Body of pancreas (tissue), 4 donors: ENCODE measurements around the gene SETBP1. TPM values are rescaled to one million over a fixed set of nuclear protein-coding genes. Genes with fewer than 3 reads are reported as not detected.

Experiments
- ATAC-seq: fragments of 150-250 bp; one replicate; pipeline ENCODE4 v1.9.1; 2016
- DNase-seq, 4 donors: peaks; one replicate each; pipeline ENCODE4 v3.0.0-alpha.2; 2019
- H3K27ac ChIP-seq, 4 donors: fragments of 200-600 bp; sonication (generic); 1 replicate in 3 of 4; 2 replicates in 1 of 4; pipeline versions ENCODE4 v1.5.1 to v1.6.1; 2016 to 2019; ENCODE audit warnings: mild to moderate bottlenecking in 1 of 4, mixed read lengths in 1 of 4, moderate library complexity in 1 of 4
- H3K27me3 ChIP-seq, 2 donors: fragments of 200-600 bp; sonication (generic); one replicate each; pipeline ENCODE4 v1.6.0; 2016; ENCODE audit warnings: mild to moderate bottlenecking in 1 of 2
- H3K36me3 ChIP-seq, 2 donors: fragments of 200-600 bp; sonication (generic); replicated peaks in 1 of 2; 2 replicates each; pipeline ENCODE4 v1.5.1; 2016; ENCODE audit warnings: low read depth in 2 of 2; ENCODE audit not compliant: insufficient read depth in 1 of 2
- H3K4me1 ChIP-seq: fragments of 200-600 bp; sonication (generic); one replicate; pipeline ENCODE4 v1.6.0; 2016
- H3K4me3 ChIP-seq, 2 donors: fragments of 200-600 bp; sonication (generic); 1 replicate in 1 of 2; 2 replicates in 1 of 2; pipeline ENCODE4 v1.5.1; 2016 to 2019
- H3K9me3 ChIP-seq, 3 donors: fragments of 200-600 bp; sonication (generic); 1 replicate in 2 of 3; 2 replicates in 1 of 3; pipeline ENCODE4 v1.5.1; 2016
- CTCF ChIP-seq, 7 experiments: fragments of 450-650 bp in 4 of 7; fragments of 200-600 bp in 3 of 7; sonication (generic) in 3 of 7; IDR thresholded peaks; one replicate each; pipeline ENCODE4 v1.5.1; 2016 to 2019; ENCODE audit warnings: antibody characterized with exemption in 7 of 7
- POLR2A ChIP-seq, 3 donors: fragments of 450-650 bp; IDR thresholded peaks; one replicate each; pipeline ENCODE4 v1.6.1; 2016; ENCODE audit warnings: antibody characterized with exemption in 3 of 3, mild to moderate bottlenecking in 2 of 3
- WGBS, 2 donors: methylation state at CpG; one replicate each; pipeline ENCODE4 v1.1.5; 2017; 5-methylcytosine and 5-hydroxymethylcytosine counted together
- intact Hi-C: fragments of 100-400 bp; cut with DNase I; formaldehyde crosslinking; loops from one replicate; pipeline ENCODE4 v1.15.1; 2023
- total RNA-seq, 2 donors: library from RNA; depleted of rRNA; stranded (reverse); fragments of >200 nt; gene quantifications; one replicate each; pipeline ENCODE4 v1.1.0, GENCODE V29; 2016

The SETBP1 gene
- total RNA-seq, 2 donors from 2014 or later: 23.6 to 37.2 TPM

GRCh38 chr18:44960580-44960979 is 279.9 kb downstream of the SETBP1 start:
- Histone ChIP-seq H3K27ac (no peak overlapping the region), H3K36me3 (no peaks in the 10 kb centered on the region), H3K9me3 (no peaks in the 10 kb centered on the region), H3K4me3 (no peak overlapping the region), H3K4me1 (peaks cover 24% of the 10 kb centered on the region), H3K27me3 (no peaks in the 10 kb centered on the region)
- 88 to 89% methylated on average over 2 of the region's 2 CpGs for WGBS, 2 donors
- no peak for TF ChIP-seq POLR2A (IDR thresholded peaks at IDR 0.05)
- TF ChIP-seq CTCF (IDR thresholded peaks at IDR 0.05): no peak
- ATAC-seq: no peak
- intact Hi-C loops: no loop called here
- DNase-seq: no peak

GRCh38 chr18:44961288-44961995 is 280.8 kb downstream of the SETBP1 start:
- Histone ChIP-seq H3K36me3 (no peaks in the 10 kb centered on the region), H3K4me3 (no peak overlapping the region), H3K4me1 (peaks cover 24% of the 10 kb centered on the region), H3K27me3 (no peaks in the 10 kb centered on the region), H3K9me3 (no peaks in the 10 kb centered on the region), H3K27ac (no peak overlapping the region)
- DNase-seq: no peak
- WGBS, 2 donors: 82 to 95% methylated on average over 3 of the region's 3 CpGs
- intact Hi-C loops: no loop called here
- no peak for TF ChIP-seq POLR2A (IDR thresholded peaks at IDR 0.05)
- no peak for TF ChIP-seq CTCF (IDR thresholded peaks at IDR 0.05)
- ATAC-seq: no peak

GRCh38 chr18:44967599-44967998 is 286.9 kb downstream of the SETBP1 start:
- Histone ChIP-seq H3K36me3 (no peaks in the 10 kb centered on the region), H3K4me1 (peaks cover 14% of the 10 kb centered on the region), H3K4me3 (no peak overlapping the region), H3K27ac (no peak overlapping the region), H3K27me3 (no peaks in the 10 kb centered on the region), H3K9me3 (no peaks in the 10 kb centered on the region)
- ATAC-seq (no peak), DNase-seq (no peak)
- no peak for TF ChIP-seq CTCF (IDR thresholded peaks at IDR 0.05)
- intact Hi-C loops: no loop called here
- WGBS, 2 donors: 95 to 100% methylated on average over 1 of the region's 1 CpG

GRCh38 chr18:44968336-44968735 is 287.6 kb downstream of the SETBP1 start:
- 36 to 40% methylated on average over 2 of the region's 2 CpGs for WGBS, 2 donors

More at GRCh38 chr18:44968336-44968735, 287.6 kb downstream of the SETBP1 start:
- TF ChIP-seq CTCF (IDR thresholded peaks at IDR 0.05) (peak in 1 of 7 experiments; percentile 5), POLR2A (IDR thresholded peaks at IDR 0.05) (no peak)
- peaks cover 14% of the 10 kb centered on the region for H3K4me1 ChIP-seq
- H3K27ac ChIP-seq: no peak overlapping the region
- H3K27me3 ChIP-seq: no peaks in the 10 kb centered on the region
- intact Hi-C loops: no loop called here
- DNase-seq: peak in 3 of 4 donors; percentile 33 to 63 (median 37)
- no peak for ATAC-seq
- H3K4me3 ChIP-seq: no peak overlapping the region
- H3K9me3 ChIP-seq: no peaks in the 10 kb centered on the region
- H3K36me3 ChIP-seq: no peaks in the 10 kb centered on the region
